Activated CD4-positive, alpha-beta T cell treated with anti-CD3 and anti-CD28 coated beads, Interleukin-2, amount 50 U/mL, for 48 hours (primary cell): Measurements from ENCODE around the gene POLG.

Experiments
- DNase-seq, 2 experiments: peaks; one replicate each; pipeline ENCODE4 v3.0.0-alpha.2; 2020

POLG gene

DNA sequence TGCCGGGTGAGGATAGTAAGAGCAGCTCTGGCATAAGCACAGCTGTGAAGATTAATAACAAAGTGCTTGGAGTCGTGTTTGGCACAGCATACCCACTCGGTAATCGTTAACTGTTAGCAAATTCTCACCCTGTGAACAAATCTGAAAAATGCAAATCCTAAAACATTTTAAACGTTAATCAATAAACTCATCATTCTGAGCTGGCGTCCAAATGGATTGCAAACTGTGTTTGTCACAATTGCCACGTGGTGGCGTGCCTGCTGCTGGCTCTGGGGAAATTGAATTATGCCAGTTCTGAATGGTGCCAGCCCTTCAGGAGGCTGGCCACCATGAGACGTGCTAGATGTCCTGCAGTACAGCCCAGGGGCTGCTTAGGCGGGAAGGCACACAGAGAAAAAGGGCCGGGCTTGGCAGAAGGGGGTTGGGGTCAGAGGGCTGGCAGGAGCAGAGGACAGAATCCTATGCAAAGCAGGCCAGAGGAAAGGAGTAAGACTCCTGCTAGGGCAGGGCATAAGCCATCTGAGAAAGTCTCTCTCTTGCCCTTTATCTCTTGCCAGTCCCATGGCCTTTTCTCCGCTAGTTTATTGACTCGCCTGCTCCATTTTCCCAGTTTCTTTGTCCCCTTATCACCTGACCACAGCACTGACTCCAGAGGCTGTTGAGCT is 22.1 kb upstream of the POLG start:
- DNase-seq, result no peak

DNA sequence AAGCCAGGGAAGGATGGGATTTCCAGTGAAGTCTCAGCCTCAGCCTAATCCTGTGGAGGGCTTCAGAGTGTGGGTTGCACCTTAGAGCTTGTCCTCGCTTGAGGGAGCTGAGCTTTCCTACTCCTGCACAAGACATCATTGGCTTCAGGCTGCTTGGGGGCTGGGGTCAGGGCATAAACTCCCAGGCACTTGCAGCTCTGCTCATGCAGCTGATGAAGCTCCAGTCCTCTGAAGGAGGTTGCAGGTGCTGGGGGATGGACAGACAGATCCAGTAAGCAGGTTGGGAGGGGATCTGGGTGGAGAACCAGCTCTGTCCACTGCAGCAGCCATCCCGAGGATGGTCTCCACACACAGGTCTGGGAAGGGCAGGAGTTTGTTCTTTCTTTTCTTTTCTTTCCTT is 19.4 kb upstream of the POLG start:
- DNase-seq, result no peak

DNA sequence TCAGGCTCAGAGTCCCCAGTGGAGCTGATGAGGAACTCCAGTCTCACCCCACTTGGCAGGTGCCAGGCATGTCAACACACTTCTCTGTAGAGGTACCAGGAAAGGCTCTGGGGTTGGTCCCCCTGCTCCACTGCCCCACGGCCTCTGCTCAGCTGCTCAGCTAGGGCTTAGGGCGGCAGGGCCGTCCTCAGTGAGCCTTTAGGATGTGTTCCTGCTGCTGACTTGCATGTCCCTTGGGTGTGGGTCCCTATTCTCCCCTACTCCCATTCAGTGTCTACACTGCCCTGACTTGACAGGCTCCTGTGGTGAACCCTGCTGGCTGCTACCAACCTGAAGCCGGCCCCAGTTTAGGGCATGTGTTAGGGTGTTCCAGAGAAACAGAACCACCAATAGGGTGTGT is 17.9 kb upstream of the POLG start:
- DNase-seq, result no peak

DNA sequence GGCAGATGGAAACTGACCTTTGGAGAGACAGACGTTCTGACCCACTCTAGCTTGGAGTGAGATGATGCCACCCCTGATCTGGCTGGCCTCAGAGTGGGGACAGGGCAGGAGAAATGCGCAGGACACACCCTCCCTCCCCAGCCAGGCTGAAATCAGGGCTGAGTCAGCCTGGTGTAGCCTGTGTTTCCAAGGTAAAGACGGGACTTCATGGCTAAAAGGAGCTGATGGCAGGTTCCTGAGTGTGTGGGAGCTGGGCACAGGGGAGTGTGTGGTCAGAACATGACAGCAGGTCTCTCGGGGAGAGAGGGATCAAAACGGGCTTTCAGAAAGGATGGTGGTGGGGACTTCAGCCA is 14.6 kb upstream of the POLG start:
- no peak for DNase-seq

DNA sequence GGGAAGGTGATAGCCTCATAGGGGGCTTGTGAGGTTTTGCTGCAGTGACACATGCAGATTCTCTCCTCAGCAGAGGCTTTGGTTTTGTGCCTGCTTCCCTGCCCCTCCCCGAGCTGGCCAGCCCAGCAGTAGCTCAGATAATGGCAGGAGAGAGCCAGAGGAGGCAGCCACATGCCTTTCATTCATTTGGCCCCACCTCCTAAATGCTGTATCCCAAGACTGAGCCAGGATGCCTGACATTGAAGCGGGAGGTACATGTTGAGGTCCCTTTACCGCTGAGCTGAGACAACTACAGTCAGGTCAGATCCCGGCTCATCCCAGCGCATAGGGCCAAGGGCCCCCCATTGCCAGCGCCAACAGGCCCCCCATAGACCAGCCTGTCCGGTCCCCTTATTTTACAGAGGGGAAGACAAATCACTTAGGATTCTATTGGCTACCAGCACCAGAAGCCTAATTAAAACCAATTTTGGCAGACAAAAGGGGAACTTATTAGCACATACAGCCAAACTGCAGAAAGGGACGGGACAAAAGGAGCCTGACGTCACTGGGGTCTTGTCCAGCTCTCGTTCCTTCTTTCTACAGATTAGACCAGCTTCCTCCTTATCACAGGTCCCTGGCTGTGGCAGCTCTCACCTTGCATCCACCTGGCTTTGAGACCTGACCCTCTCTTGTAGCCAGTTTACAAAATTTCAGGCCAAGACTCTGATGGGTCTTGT is 12.1 kb upstream of the POLG start:
- DNase-seq, result no peak

DNA sequence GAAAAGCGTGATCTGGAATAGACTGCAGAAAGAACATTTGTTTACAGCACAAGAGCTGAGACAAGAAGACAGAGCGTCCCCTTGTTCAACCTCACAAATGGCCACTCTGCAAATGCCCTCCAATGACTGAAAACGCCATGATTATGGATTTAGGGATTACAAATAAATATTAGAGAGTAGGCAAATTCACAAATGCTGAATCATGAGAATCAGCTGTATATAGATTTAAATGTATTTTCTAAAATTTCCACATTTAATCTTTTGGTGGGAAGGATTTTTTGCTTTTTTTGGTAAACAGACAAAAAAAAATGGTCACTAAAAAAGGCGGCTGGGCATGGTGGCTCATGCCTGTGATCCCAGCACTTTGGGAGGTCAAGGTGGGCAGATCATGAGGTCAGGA is 10.6 kb upstream of the POLG start:
- no peak for DNase-seq

DNA sequence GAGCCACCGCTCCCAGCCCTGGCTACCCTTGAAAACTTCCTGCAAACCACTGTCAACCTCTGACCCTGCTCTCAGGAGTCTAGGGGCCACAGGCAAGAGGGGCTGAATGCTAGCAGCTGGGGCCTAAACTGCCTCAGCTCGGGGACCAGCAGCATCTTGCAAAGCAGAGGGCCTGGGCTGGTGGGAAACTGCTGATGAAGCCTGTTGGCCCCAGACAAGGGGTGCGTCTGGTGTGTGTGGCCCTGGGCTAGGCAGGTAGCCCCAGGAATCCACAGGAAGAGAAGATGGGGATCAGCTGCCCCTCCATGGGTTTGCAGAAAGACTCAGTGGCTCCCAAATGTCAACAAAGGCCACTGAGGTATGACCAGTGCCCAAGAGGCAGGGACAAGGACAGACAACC is 8.2 kb upstream of the POLG start:
- DNase-seq, result no peak

DNA sequence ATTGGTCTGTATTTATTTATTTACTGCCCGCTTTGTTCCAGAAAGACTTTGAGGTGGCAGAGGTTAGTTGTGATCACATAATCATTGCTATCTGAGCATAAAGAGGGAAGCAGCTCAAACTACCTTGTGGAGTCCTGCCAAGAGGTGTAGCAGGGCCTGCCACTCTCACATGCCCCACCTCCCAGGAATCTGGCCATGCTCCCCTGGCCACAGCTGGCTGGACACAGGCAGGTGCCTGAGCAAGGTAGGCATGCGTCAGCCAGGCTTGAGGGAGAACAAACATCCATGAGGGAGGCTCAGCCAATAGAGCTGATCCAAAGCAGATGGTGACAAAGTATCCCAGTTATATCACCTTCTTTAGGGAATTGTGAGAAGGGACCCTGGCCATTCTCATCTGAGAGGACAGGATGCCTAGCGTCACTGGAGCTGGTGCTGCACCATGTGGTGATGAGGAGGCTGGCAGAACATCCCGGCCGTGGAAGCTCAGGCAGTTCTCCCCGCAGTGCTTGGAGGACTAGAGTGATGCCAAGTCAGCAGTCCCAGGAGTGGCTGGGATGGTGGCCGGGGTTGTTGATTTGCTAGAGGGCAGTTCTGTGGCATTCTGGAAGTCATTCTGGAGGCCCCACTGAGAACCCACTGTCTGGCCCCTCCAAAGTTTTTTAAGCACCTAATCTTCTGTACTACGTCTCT is 6.8 kb upstream of the POLG start:
- DNase-seq, result no peak

DNA sequence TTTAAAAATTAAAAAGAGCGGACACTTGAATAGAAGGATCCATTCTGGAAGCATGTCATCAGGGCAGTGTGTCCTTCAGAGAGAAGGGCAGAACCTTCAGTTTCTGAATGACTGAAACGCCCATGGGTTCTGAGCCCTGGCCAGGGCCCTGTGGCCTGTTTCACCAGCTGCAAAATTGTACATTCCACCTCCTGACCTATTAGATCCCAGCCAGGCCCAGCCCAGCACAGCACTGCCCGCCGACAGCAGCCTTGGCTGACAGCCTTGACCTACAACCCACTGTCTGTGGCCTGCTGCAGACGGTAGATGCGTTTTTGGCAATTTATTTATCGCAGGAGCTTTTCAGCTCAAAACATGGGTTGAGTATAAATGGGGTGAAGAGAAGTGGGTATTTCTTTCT is 5.9 kb upstream of the POLG start:
- no peak for DNase-seq

DNA sequence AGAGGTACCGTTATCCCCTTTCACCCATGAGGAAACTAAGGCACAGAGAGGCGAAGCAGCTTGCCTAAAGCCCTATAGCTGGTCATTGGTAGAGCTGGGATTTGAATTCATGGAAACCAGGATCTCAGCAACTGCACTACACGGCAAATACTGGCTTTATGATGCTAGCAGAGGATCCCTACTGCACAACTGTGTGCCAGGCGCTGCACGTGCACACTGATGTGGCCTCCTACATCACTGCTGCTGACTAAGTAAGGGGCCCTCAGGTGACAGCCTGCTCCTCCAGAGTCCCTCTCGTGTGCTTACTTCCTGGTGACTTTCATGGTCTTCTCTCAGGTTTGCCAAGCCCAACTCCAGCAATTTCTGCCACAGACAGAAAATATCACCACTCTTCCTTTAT is 3.4 kb upstream of the POLG start:
- DNase-seq, result no peak

DNA sequence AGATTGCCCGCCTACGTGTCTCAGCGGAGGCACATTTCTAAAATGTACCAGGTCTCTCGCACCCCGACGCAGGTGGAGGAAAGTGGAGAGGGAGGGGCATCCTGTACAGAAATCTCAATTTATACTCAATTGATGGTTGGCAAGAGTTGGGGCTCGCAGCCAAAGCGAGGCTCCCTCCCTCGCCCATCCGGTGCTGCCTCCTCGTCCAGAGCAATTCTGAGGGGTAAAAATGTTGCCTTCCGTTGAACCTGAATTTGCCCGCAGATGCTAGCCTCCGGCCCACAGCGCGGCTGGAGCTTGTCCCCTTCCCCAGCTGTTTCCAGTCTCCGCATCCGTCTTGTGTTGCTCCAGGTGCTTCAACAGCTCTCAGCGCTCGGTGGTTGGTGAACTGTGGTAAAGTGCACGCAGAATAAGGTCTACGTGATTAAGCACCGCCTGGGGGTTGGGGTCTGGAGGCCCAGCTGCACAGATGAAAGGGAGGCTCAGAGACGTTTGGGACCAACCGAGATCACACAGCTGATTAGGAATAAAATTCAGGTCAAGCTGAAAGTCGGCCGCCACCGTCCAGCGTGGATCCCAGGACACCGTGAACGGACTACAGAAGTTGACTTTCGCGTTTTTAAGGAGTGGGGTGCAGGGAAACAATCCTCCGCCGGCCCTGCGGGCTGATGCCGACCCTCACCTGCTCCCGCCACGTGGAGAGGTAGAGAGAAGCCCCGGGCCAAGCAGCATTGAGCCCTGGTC is 846 bp upstream of the POLG start:
- DNase-seq, result no peak

DNA sequence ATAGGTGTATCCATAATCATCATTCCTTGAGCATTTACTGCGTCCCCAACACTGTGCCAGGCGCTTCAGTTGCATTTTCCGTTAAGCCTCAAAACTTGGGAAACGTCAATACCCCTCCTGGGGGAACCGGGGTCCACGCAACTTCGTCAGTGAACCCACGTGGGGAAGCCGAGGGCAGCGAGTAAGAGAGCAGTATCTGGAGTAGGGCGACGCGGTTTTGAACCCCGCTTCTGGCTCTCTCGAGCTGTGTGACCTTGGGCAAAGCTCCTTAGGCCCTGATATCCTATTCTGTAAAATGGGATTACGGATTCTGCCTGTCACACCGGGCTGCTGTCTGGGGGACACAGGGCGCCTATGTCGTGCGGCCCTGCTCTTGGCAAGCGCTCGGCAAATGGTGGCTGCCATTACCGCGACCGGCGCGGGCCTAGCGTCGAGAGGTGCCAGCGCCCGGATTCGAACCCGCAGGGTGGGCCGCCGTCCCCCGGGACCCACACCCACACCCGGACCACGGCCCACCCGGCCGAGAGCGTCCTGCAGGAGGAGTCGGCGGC is 590 bp downstream of the POLG start:
- peak in 1 of 2 experiments; percentile 57 for DNase-seq

DNA sequence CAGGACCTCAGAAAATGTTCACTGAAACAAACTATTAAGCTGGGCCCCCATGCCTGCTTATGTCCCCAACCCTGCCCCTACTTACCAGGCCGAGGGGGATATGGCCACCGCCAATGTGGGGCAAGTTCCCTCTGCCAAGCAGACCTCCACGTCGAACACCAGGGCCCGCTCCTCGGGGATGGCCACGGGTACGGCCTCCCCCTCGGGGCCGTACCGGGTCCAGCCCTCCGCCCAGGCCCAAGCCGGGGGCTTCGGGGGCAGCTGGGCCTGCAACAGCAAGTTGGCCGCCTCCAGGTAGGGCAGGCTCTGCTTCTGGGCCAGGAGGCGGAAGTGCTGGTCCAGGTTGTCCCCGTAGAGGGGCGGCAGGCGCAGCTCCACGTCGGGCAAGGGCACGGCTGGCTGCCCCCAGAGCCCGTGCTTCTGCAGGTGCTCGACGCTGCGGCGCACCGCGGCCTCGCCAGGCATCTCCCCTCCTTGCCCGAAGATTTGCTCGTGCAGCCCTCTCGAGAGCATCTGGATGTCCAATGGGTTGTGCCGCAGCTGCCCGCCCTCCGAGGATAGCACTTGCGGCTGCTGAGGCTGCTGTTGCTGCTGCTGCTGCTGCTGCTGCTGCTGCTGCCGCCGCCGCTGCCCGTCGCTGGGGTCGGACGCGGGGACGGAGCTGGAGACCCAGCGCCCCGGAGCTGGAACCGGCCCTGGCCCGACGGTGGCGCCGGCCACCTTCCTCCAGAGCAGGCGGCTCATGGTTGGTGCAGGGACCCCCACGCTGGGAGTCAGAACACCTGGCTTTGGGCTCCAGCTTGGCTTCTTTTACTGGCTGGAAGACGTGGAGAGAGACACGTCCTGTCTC is 1.4 kb downstream of the POLG start:
- no peak for DNase-seq

DNA sequence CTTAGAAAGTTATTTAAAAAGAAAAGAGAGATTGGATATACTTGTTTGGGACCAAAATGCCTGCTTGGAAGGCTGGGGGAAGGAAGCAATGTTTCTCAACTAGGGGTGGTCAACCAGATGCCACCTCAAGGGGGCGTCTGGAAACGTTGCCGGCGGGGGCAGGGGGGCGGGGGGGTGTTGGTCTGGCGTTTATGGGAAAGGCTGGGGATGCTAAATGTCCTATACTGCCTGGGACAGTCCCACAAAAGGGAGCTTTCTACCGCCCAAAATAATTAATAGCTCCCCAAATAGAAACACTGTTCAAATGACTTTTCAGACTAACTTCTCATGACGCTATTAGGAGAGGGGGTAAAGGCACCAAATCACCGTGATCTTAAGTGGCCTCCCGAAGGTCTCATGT is 2.2 kb downstream of the POLG start:
- DNase-seq, result no peak

DNA sequence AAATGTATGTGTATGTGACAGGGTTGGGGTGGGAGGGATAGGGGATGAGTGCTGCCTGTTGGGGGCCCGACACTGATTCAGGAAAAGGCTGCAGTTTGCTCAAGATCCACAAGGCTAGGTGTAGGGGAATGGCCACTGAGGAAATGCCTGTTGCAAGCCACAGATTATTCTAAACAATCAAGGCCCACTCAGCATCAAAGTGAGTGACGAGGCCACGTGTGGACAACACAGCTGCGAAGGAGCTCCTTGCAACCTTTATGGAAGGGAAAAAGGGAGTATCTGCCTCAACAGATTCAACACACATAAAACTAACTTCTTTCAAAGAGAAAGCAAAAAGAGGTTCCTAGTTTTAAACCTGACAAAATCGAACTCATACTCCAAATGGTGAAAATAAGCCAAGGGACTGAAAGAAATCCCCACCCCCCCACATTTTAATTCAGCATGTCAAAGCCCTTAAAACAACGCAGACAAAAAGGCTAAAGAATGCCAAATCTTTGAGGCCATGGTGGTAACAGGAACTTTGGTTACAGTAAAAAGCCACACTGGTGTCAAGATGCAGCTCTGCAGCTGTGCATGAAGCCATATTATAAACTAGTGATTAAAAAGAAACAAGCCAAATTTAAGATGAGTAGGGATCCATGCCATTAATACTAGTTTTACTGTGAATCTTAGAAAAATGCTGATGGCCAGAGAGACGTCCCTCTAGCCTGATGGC is 3.6 kb downstream of the POLG start:
- DNase-seq, result no peak

DNA sequence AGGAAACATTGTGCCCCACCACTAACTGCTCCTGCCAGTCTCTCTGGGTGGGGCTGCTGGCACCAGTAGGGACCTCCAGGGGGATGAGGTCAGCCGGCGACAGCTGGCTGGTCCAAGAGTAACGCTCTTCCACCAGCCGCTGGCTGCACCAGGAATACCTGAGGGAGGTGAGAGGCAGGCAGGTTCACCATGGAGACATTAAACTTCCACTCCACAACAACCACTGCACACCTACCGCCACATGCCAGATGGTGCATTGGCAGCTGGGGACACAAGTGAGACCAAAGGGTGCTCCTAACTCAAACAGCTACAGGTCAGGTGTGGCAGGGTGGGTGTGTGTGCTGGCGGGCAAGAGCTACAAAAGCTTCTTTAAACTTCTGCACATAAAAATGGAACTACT is 4.5 kb downstream of the POLG start:
- no peak for DNase-seq

DNA sequence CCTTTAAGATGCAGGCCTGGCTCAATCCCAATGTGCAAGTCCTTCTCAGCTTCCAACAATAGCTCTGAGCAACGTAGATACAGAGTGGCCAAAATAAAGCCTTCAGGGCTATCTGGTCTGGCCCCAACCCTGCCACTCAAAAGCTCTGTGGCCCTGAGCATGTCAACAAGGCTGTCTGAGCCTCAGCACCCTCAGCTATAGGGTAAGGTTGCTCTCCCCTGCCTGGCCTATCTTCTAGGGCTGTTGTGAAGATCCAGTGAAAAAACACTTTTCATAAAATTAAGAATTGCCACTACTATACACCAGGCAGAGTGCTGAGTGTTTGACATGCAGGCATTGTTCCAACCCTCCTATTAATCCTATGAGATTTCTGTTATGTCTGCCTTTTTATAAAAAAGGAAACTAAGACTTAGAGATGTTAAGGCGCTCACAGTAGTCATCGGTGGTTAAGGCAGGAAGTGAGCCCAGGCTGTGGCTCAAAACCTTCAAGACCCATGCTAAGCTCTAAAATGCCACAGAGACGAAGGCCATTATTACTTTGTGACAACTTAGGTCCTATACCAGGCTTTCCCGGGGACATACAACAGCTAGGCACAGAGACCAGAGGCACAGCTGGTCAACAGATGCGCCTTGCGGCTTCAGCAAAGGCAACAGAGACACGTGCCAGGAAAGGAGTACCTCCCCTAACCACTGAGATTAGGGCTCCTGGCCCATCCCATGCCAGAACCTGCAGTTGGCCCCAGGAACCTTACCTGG is 5.1 kb downstream of the POLG start:
- DNase-seq, result peak in 1 of 2 experiments; percentile 28

DNA sequence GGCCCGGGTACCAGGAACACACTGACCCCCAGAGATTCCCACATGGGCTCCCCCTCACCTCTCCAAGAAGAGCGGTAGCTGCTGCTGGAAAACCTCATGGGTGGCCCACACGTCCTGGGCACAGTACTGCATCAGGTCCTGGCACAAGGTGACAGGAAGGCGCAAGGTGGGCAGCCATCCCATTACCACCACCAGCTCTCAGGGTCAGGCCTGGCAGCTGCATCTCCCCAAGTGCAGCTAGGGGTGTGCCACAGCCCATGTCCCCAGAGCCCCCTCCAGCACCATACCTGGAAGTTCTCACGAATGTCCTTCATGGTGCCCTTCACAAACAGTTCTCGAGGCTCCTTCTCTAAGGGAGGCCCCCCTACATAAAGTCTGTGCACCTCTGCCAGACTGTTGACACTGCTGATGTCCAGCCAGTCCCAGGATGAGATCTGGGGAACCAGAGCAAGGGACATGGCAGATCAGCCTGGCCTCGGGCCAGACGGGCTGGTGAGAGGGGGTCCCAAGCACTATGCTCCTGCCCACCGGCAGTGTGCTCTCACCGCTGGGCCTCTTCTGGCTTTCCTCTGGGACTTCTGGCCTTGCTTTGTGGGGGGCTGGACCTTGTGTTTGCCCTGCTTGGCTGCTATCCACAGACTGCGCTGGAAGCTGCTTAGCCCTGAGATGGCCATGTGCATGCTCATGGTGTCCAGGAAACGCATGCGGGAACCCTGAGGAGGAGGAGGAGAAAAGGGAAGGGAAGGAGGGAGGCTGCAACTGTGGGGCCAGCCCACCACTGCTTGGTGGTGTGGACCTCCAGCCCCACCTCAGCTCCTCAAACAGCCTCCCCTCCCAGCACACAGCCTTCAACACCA is 6.0 kb downstream of the POLG start:
- DNase-seq, result no peak

DNA sequence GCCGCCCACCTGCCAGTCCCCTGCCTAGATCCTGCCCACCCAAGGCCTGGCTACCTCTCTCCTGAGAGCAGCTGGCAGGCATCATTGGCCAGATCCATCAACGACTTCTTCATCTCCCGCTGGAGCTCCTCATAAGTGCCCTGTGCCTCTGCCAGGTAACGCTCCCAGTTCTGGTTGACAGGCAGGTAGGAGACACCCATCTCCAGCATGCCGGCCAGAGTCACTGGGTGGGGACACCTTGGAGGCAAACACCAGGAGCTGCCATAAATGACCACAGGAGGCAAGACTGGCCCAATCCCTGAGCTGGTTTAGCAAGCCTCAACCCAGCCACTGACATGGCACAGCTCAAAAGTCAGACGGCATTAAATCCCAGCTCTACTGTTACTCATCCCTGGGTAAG is 7.5 kb downstream of the POLG start:
- DNase-seq, result no peak

DNA sequence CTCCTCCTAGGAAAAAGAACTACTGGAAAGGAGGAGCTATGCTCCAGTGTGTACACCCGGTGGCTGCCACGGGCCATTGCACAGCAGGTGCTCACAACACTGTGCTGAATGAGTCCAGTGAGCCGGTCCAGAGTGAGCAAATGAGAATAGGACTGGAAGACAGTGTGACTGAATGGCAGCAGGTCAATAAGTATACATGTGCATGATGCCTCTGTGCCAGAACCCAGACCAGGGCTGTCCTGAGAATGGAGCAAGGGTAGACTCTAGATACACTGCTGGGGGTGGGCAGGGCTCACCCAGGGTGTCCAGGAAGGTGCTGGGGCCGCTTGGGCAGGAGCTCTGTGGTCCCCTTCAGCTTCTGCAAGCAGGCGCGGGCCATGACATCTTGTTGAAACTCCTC is 8.3 kb downstream of the POLG start:
- no peak for DNase-seq
